HG03460 (cell line): Measurements from ENCODE around the gene ESAM.

Source experiments
- ATAC-seq: cut with Tn5 transposase; IDR thresholded peaks from one replicate; pipeline ENCODE4 v1.9.1; 2021; ENCODE audit not compliant: unreplicated experiment

ESAM gene

GRCh38 chr11:124753624-124754023 is 8.5 kb downstream of the ESAM start:
- no peak for ATAC-seq

DNA sequence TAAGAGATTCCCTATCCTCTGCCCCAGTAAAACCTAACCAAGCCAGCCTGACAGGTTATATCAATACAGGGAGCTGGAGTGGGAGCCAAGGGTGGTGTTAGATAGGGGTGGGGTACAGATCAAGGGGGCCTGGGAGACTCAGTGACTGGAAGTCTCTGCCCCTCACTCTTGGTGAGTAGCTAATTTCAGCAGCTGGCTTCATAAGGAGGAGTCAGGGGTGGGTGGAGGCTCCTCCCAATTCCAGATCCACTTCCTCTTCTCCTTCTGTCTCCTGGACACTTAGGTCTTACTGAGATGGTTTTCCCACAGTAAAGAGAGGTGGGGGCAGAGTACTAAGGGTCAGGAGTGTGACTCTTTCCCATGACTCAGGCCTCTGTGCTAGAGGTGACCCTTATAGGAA is 8.9 kb downstream of the ESAM start:
- no peak for ATAC-seq

DNA sequence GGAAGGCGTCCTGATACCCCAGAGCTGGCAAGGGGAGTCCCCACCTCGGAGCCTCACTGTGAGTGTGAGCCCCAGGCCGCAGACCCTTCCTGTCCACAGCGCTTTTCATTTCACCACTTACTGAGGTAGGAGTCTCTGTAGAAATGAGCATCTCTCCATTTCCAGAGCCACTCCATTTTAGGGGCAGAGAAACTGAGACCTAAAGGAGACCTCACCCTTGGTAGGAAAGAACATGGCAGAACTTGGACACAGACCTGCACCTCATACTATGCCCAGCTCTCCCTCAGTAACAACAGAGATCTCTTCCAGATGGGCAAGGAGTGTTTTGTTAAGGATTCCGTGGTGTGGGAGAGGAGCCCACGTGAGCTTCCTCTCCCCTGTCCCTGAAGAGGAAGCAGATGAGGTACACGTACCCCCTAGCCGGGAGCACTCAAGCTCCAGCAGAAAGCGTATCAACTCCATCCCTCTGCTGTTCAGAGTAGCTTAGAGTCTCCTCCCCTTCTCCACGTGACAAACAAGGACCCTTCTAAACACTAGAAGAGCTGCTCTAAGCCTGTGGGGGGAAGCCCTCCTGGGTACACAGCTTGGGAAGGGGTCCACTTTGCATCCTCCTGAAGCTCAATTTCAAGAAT is 9.5 kb downstream of the ESAM start:
- no peak for ATAC-seq

GRCh38 chr11:124751741-124752470 is 10.2 kb downstream of the ESAM start, which contains the start of gene VSIG2:
Gene VSIG2, minus strand, starts transcription at chr11:124752255. Its CDS starts 118 bp downstream, at chr11:124752137.
- no peak for ATAC-seq

DNA sequence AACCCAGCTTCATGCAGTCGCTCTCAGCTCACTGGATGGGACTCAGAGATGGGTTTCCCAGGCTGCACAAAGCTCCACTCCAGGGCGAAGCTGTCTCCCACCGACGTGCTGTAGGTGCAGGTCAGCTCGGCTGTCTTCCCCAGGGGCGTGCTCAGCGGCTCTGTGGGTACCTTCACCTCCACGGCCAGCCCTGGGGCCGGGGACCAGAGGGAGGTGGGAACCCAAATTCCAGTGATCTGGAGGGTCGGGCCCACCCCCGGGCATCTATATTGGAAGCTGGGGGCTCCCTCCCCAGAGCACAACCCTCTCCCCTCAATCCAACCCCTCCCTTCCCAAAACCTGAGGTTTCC is 10.7 kb downstream of the ESAM start:
- no peak for ATAC-seq

DNA sequence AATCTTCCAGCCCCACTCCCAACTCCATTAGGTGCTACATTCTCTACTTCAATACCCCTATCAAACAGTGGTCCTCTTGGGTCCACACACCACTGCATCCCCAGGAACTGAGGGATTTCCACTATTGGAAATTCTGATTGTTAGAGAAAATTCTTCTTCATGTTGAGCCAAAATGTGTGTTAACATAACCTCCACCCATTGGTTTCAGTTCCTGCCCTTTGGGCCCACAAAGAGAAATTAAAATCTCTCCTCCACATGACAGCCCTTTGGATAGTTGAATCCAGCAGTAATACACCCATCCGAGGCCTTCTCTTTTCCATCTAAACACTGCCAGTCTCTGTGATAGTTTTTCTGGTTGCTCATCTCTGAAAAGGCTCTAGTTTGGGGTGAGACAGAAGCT is 12.2 kb downstream of the ESAM start:
- no peak for ATAC-seq

- no peak for ATAC-seq
Measured at GRCh38 chr11:124748481-124749343, 13.4 kb downstream of the ESAM start.

GRCh38 chr11:124748100-124748418 is 14.0 kb downstream of the ESAM start:
- no peak for ATAC-seq

GRCh38 chr11:124747406-124748099 is 14.5 kb downstream of the ESAM start:
- ATAC-seq = no peak

DNA sequence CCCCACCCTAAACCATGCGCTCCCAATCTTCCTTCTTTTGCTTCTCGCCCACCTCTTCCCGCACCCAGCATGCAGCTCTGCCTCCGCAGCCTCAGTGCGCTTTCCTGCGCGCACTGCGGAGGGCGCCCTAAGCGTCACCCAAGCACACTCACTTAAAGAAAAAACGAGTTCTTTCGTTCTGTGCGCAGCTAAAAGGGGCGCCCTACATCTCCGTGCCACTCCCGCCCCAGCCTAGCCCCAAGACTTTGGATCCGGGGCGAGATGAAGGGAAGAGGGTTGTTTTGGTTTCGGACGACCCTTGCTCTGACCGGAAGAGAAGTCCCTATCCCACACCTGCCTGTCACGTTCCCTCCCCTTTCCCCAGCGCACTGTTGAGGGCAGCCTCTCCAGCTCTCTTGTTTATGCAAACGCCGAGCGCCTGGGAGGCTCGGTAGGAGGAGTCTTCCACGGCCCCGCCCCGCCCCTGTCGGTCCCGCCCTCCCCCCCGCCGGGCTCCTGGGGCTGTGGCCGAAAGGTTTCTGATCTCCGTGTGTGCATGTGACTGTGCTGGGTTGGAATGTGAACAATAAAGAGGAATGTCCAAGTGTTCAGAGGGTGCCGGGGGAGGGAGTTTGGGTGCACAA is 15.4 kb downstream of the ESAM start:
- ATAC-seq = peak; percentile 93

GRCh38 chr11:124745835-124746620 is 16.1 kb downstream of the ESAM start:
- peak; percentile 19 for ATAC-seq

DNA sequence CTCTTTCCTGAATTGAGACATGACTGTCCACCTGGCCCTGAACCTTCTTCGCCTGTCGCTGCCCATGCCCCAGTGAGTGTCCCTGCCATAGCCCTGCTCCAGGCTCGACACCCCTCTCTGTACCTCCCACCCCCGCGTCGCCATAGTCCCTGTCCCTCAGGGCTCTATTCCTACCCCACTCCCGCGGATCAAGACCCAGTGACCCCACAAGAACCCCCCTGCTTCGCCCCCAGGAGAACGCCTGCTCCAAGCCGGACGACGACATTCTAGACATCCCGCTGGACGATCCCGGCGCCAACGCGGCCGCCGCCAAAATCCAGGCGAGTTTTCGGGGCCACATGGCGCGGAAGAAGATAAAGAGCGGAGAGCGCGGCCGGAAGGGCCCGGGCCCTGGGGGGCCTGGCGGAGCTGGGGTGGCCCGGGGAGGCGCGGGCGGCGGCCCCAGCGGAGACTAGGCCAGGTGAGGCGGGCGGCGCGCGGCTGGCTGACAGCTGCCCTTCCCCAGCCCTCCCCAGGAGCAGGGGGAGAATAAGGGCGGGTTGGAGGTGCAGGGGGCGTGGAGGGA is 16.7 kb downstream of the ESAM start:
- no peak for ATAC-seq

DNA sequence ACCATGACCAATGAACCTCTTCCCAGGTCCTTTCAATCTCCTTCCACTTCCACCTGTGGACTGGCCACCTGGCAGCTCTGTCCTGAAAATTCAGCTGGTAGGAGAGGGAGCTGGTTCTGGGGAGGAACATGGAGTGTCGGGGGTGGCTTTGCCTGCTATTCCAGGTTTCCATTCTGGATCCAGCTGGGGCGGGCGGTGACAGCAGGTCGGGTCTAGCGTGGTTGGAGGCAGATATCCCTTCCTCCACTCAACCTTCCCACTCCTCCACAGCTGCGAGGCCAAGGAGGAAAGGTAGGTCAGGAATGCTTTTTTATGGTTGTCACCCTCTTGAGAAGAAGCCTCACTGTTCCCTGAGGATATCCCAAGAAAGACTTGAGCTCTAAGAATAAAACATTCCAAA is 19.0 kb downstream of the ESAM start:
- no peak for ATAC-seq

GRCh38 chr11:124742555-124742954 is 19.5 kb downstream of the ESAM start:
- no peak for ATAC-seq

GRCh38 chr11:124740277-124740882 is 21.7 kb downstream of the ESAM start:
- ATAC-seq = peak; percentile 49

- ATAC-seq = peak; percentile 96
Measured at GRCh38 chr11:124739479-124740276, 22.4 kb downstream of the ESAM start, which contains the start of gene NRGN. Gene NRGN, plus strand, starts transcription at chr11:124739942. Its CDS starts 143 bp downstream, at chr11:124740085.

GRCh38 chr11:124738713-124739478 is 23.2 kb downstream of the ESAM start:
- ATAC-seq = no peak
